ENCODE measurements around the gene HERC2. TPM values are rescaled to one million over a fixed set of nuclear protein-coding genes. Genes with fewer than 3 reads are reported as not detected.
"Not testable (repeated sequence)": the region's sequence is repeated elsewhere in the genome, so short reads cannot be mapped to it uniquely, and the experiment has no call there.

Gene HERC2
- total and polyA plus RNA-seq, 2 donors (not counting 3 experiments of a cell fraction or from before 2014, with no cell fraction given): 46.1 to 83.9 TPM

GRCh38 chr15:28227303-28227702 is 94.7 kb downstream of the HERC2 start:
- H3K79me2 ChIP-seq (ENCODE audit: control insufficient read depth, insufficient read depth, low read length); dilution Hi-C loops (cut with MboI; ENCODE audit: extremely low pct_ligation_motif_present, low sequenced_read_pairs); H3K9ac ChIP-seq (replicated peaks; ENCODE audit: extremely low read depth, insufficient read depth, low read length); FAIRE-seq; POLR2A ChIA-PET; BruUV-seq (replicated peaks); H3K4me2 ChIP-seq (ENCODE audit: insufficient read depth, low read length); H4K20me1 ChIP-seq (replicated peaks; ENCODE audit: control insufficient read depth, extremely low read depth, insufficient read depth, low read length); H3K27me3 ChIP-seq (ENCODE audit: control insufficient read depth in 2 of 2, insufficient read depth in 2 of 2, low read length in 2 of 2); H3K4me3 ChIP-seq (replicated peaks in 1 of 3; ENCODE audit: insufficient read depth in 1 of 3, low read depth in 1 of 3, low read length in 3 of 3); H3K9me1 ChIP-seq (replicated peaks; ENCODE audit: control insufficient read depth, extremely low read depth, insufficient read depth, low read length); H3K27ac ChIP-seq (ENCODE audit: insufficient read depth, low read depth, low read length); H3K9me3 ChIP-seq (replicated peaks; ENCODE audit: control insufficient read depth, insufficient read depth, low read length); intact Hi-C loops (cut with micrococcal nuclease); H3K4me1 ChIP-seq (ENCODE audit: control insufficient read depth, extremely low read depth, insufficient read depth, low read length); H2AFZ ChIP-seq (ENCODE audit: low read depth, low read length); H3K36me3 ChIP-seq (ENCODE audit: control insufficient read depth in 2 of 2, extremely low read depth in 1 of 2, insufficient read depth in 2 of 2, low read length in 2 of 2): not testable (repeated sequence)
- DNase-seq (ENCODE audit: low read depth, low spot score): peak; percentile 59
- TF ChIP-seq CTCF (IDR thresholded peaks at IDR 0.05; ENCODE audit: extremely low read depth in 1 of 2, insufficient read depth in 1 of 2, low read depth in 1 of 2, low read length in 2 of 2): peak; percentile 19 to 20
- CTCF ChIA-PET: interaction anchor here (0.7 kb wide), 1 partner anchor 9 kb away, joined by 5 read pairs; no protein-coding TSS in a partner anchor

DNA sequence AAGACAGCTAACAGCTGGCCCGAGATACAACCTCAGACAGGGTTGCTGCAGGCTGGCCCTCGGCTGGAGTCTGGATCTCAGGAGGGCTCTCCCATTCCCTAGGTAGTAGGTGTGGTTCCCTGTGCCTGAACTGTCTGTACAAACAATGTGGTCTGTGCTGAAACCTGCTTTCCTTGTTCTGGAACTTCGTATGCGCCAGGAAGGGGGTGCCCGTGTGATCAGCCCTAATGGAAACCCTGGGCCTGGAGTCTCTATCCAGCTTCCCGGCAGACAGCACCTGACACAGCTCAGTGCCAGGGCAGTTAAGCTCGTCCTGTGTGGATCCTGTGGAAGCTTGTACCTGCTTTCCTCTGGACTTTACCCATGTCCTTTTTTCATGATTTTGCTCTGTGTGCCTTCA is 99.4 kb downstream of the HERC2 start:
- H4K20me1 ChIP-seq (replicated peaks; ENCODE audit: control insufficient read depth, extremely low read depth, insufficient read depth, low read length); H2AFZ ChIP-seq (ENCODE audit: low read depth, low read length); DNase-seq (ENCODE audit: low read depth, low spot score); H3K4me3 ChIP-seq (replicated peaks in 1 of 3; ENCODE audit: insufficient read depth in 1 of 3, low read depth in 1 of 3, low read length in 3 of 3); H3K4me2 ChIP-seq (ENCODE audit: insufficient read depth, low read length); H3K9ac ChIP-seq (replicated peaks; ENCODE audit: extremely low read depth, insufficient read depth, low read length); intact Hi-C loops (cut with micrococcal nuclease); H3K9me1 ChIP-seq (replicated peaks; ENCODE audit: control insufficient read depth, extremely low read depth, insufficient read depth, low read length); dilution Hi-C loops (cut with MboI; ENCODE audit: extremely low pct_ligation_motif_present, low sequenced_read_pairs); H3K9me3 ChIP-seq (replicated peaks; ENCODE audit: control insufficient read depth, insufficient read depth, low read length); H3K79me2 ChIP-seq (ENCODE audit: control insufficient read depth, insufficient read depth, low read length); H3K27ac ChIP-seq (ENCODE audit: insufficient read depth, low read depth, low read length); H3K4me1 ChIP-seq (ENCODE audit: control insufficient read depth, extremely low read depth, insufficient read depth, low read length); CTCF ChIA-PET; FAIRE-seq; H3K27me3 ChIP-seq (ENCODE audit: control insufficient read depth in 2 of 2, insufficient read depth in 2 of 2, low read length in 2 of 2); POLR2A ChIA-PET; BruUV-seq (replicated peaks): not testable (repeated sequence)
- H3K36me3 ChIP-seq (ENCODE audit: control insufficient read depth in 2 of 2, extremely low read depth in 1 of 2, insufficient read depth in 2 of 2, low read length in 2 of 2): peaks cover 5 to 26% of the 10 kb centered on the region in 2 experiments

GRCh38 chr15:28221696-28222095 is 100.3 kb downstream of the HERC2 start:
- H3K4me2 ChIP-seq (ENCODE audit: insufficient read depth, low read length); DNase-seq (ENCODE audit: low read depth, low spot score); H3K27me3 ChIP-seq (ENCODE audit: control insufficient read depth in 2 of 2, insufficient read depth in 2 of 2, low read length in 2 of 2); H3K9me3 ChIP-seq (replicated peaks; ENCODE audit: control insufficient read depth, insufficient read depth, low read length); H3K79me2 ChIP-seq (ENCODE audit: control insufficient read depth, insufficient read depth, low read length); CTCF ChIA-PET; H2AFZ ChIP-seq (ENCODE audit: low read depth, low read length); dilution Hi-C loops (cut with MboI; ENCODE audit: extremely low pct_ligation_motif_present, low sequenced_read_pairs); POLR2A ChIA-PET; H3K4me3 ChIP-seq (replicated peaks in 1 of 3; ENCODE audit: insufficient read depth in 1 of 3, low read depth in 1 of 3, low read length in 3 of 3); H3K4me1 ChIP-seq (ENCODE audit: control insufficient read depth, extremely low read depth, insufficient read depth, low read length); H4K20me1 ChIP-seq (replicated peaks; ENCODE audit: control insufficient read depth, extremely low read depth, insufficient read depth, low read length); H3K27ac ChIP-seq (ENCODE audit: insufficient read depth, low read depth, low read length); intact Hi-C loops (cut with micrococcal nuclease); BruUV-seq (replicated peaks); H3K9ac ChIP-seq (replicated peaks; ENCODE audit: extremely low read depth, insufficient read depth, low read length); H3K9me1 ChIP-seq (replicated peaks; ENCODE audit: control insufficient read depth, extremely low read depth, insufficient read depth, low read length); FAIRE-seq: not testable (repeated sequence)
- H3K36me3 ChIP-seq (ENCODE audit: control insufficient read depth in 2 of 2, extremely low read depth in 1 of 2, insufficient read depth in 2 of 2, low read length in 2 of 2): peaks cover 5 to 30% of the 10 kb centered on the region in 2 experiments
